KMS-11 (cell line): ENCODE results near the gene C15orf62.

Source experiments
- H2AFZ ChIP-seq: fragments of 200-600 bp; sonication (generic); 2 replicates; pipeline ENCODE4 v1.6.1; 2016; ENCODE audit warnings: antibody characterized with exemption, mixed run types, low read depth
- H3K27ac ChIP-seq: fragments of 200-600 bp; sonication (generic); 2 replicates; pipeline ENCODE4 v1.6.1; 2016; ENCODE audit warnings: mild to moderate bottlenecking, mixed run types
- H3K27me3 ChIP-seq: fragments of 200-600 bp; sonication (generic); 2 replicates; pipeline ENCODE4 v1.6.1; 2017; ENCODE audit warnings: mild to moderate bottlenecking, low read depth, mixed run types, moderate library complexity; ENCODE audit not compliant: insufficient read depth
- H3K36me3 ChIP-seq: fragments of 200-600 bp; sonication (generic); 2 replicates; pipeline ENCODE4 v1.6.1; 2017; ENCODE audit warnings: mild to moderate bottlenecking, mixed run types; ENCODE audit not compliant: insufficient read depth
- H3K4me1 ChIP-seq: fragments of 200-600 bp; sonication (generic); 2 replicates; pipeline ENCODE4 v1.6.1; 2016; ENCODE audit warnings: mild to moderate bottlenecking, low read depth, mixed run types; ENCODE audit not compliant: poor library complexity, severe bottlenecking
- H3K4me2 ChIP-seq: fragments of 200-600 bp; sonication (generic); 2 replicates; pipeline ENCODE4 v1.7.0; 2016; ENCODE audit warnings: mild to moderate bottlenecking, mixed run types
- H3K4me3 ChIP-seq: fragments of 200-600 bp; sonication (generic); IDR thresholded peaks from 2 replicates; pipeline ENCODE4 v1.6.1; 2017; ENCODE audit warnings: low read depth, low read length, mixed read lengths; ENCODE audit not compliant: insufficient read depth
- H3K79me2 ChIP-seq: fragments of 200-600 bp; sonication (generic); 2 replicates; pipeline ENCODE4 v1.6.1; 2016; ENCODE audit warnings: low read depth, mixed run types; ENCODE audit not compliant: insufficient read depth
- H3K9ac ChIP-seq: fragments of 200-600 bp; sonication (generic); 2 replicates; pipeline ENCODE4 v1.6.1; 2016; ENCODE audit warnings: mild to moderate bottlenecking, mixed run types
- H4K20me1 ChIP-seq: fragments of 200-600 bp; sonication (generic); 2 replicates; pipeline ENCODE4 v1.6.1; 2016; ENCODE audit warnings: mild to moderate bottlenecking, mixed run types; ENCODE audit not compliant: insufficient read depth
- TF ChIP-seq, protein P1 (sequence below): fragments of 200-600 bp; sonication (generic); conservative IDR thresholded peaks from 2 replicates; pipeline ENCODE4 v1.6.1; 2017; ENCODE audit warnings: low read depth, mild to moderate bottlenecking, antibody characterized with exemption, low read length, moderate library complexity, mixed read lengths

Gene C15orf62

DNA sequence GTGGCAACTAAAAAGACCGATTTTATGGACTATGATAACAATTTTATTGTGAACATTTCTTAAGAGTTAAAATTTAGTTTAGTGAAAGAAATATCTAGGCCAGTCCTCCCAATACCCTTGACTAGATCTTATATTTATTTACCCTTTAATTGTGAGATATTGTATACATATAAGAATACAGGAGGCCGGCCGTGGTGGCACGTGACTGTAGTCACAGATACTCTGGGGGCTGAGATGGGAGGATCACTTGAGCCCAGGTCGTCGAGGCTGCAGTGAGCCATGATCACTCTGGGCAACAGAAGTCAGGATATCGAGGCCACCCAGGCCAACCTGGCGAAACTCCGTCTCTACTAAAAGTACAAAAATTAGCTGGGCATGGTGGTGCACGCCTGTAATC, 14.0 kb upstream of the C15orf62 start:
- Histone ChIP-seq H3K36me3 (no peaks in the 10 kb centered on the region), H3K79me2 (peaks cover 33% of the 10 kb centered on the region), H4K20me1 (no peaks in the 10 kb centered on the region), H3K27me3 (no peaks in the 10 kb centered on the region), H3K4me2 (peak overlapping the region; percentile 81), H3K4me1 (peaks cover 26% of the 10 kb centered on the region), H3K9ac (peak overlapping the region; percentile 97), H3K27ac (peak overlapping the region; percentile 91), H3K4me3 (no peak overlapping the region), H2AFZ (peak overlapping the region; percentile 80)
- TF ChIP-seq, protein P1, sequence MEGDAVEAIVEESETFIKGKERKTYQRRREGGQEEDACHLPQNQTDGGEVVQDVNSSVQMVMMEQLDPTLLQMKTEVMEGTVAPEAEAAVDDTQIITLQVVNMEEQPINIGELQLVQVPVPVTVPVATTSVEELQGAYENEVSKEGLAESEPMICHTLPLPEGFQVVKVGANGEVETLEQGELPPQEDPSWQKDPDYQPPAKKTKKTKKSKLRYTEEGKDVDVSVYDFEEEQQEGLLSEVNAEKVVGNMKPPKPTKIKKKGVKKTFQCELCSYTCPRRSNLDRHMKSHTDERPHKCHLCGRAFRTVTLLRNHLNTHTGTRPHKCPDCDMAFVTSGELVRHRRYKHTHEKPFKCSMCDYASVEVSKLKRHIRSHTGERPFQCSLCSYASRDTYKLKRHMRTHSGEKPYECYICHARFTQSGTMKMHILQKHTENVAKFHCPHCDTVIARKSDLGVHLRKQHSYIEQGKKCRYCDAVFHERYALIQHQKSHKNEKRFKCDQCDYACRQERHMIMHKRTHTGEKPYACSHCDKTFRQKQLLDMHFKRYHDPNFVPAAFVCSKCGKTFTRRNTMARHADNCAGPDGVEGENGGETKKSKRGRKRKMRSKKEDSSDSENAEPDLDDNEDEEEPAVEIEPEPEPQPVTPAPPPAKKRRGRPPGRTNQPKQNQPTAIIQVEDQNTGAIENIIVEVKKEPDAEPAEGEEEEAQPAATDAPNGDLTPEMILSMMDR, result no peak

DNA sequence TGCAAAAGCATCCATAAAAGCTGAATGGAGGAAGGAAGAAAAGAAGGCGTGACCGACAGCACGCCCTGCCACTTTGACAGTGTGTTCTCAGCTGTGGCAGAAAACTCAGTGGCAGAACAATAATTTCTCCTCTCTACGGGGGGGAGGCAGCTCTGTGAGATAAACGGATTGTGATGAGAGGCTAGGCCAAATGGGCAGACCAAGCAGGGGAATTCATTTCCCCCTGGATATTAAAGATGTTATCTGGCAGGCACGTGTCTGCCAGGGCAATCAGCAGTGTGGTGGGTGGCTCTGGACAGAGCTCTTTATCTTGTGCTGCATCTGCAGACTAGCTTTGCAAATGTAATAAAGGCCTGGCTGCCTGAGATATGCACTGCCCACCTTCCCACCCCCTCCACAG, 12.8 kb upstream of the C15orf62 start:
- TF ChIP-seq, protein P1, result no peak
- peaks cover 26% of the 10 kb centered on the region for H3K4me1 ChIP-seq

DNA sequence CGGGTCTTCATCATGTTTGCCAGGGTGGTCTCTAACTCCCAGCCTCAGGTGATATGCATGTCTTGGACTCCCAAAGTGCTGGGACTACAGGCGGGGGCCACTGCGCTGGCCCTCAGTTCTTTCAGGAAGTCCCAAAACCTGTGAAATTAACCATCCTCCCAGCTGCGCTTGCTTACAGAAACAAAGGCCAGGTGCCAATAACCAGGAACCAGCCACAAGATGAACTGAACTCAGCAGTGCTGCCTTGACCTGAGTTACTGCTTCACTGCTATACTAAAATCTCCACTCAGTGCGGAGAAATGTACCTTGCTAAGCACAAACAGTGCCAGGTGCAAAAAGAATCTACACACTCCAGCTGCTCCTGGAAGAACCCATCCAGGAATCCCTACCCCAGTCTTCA, 9.8 kb upstream of the C15orf62 start:
- no peak overlapping the region for H3K4me2 ChIP-seq

More for the DNA sequence above, 12.8 kb upstream of the C15orf62 start:
- Histone ChIP-seq H3K79me2 (peaks cover 28% of the 10 kb centered on the region), H3K4me2 (no peak overlapping the region), H3K27ac (no peak overlapping the region), H3K9ac (no peak overlapping the region), H4K20me1 (no peaks in the 10 kb centered on the region), H3K4me3 (no peak overlapping the region), H3K27me3 (no peaks in the 10 kb centered on the region), H2AFZ (no peak overlapping the region), H3K36me3 (no peaks in the 10 kb centered on the region)

DNA sequence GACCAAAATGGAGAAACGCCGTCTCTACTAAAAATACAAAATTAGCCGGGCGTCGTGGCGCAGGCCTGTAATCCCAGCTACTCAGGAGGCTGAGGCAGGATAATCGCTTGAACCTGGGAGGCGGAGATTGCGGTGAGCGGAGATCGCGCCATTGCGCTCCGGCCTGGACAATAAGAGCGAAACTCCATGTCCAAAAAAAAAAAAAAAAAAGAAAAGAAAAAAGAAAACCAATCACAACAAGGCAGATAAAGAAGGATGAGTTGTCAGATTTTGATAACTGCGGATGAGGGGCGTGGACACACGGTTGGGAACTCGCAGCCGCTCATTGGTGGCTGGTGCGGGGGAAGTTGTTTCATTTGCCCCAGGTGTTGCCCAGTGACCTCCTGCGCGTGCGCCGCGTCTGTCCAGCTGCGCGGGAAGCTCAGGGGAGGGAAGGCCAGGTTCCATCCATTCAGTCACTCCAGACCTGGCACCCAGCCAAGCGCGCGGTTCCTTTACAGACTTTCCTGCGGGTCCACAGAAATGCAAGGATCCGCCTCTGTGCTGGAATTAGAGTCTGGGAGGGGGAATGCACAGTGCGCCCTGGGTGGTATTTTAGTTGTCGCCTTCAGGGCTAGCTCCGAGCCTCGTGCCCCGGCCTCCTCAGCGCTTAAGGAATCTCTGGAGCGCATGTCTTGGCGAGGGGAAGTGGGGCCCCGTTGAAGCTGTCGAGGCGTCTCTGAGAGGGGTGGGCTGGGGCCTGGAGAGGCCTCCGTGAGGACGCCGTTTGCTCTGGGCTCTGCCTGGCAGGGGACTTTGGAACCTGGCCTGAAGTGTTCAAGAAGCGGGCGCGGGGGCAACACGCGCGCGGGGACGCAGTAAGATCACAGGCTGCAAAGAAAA, 6.6 kb upstream of the C15orf62 start:
- H2AFZ ChIP-seq, result peak overlapping the region; percentile 81
- H3K9ac ChIP-seq, result peak overlapping the region; percentile 42; the same call in 1 of the 2 replicates
- no peak overlapping the region for H3K27ac ChIP-seq
- H3K4me3 ChIP-seq, result no peak overlapping the region
- H3K4me2 ChIP-seq, result peak overlapping the region; percentile 86
- no peaks in the 10 kb centered on the region for H3K79me2 ChIP-seq
- no peaks in the 10 kb centered on the region for H4K20me1 ChIP-seq
- H3K36me3 ChIP-seq, result no peaks in the 10 kb centered on the region
- TF ChIP-seq, protein P1, result no peak
- peaks cover 32% of the 10 kb centered on the region for H3K4me1 ChIP-seq
- H3K27me3 ChIP-seq, result peaks cover 14% of the 10 kb centered on the region

More for the DNA sequence above, 9.8 kb upstream of the C15orf62 start:
- H3K4me3 ChIP-seq, result no peak overlapping the region
- no peaks in the 10 kb centered on the region for H4K20me1 ChIP-seq
- H2AFZ ChIP-seq, result no peak overlapping the region
- H3K27ac ChIP-seq, result no peak overlapping the region
- H3K9ac ChIP-seq, result no peak overlapping the region
- H3K4me1 ChIP-seq, result peaks cover 21% of the 10 kb centered on the region
- H3K79me2 ChIP-seq, result no peaks in the 10 kb centered on the region; the same call in 1 of the 2 replicates
- TF ChIP-seq, protein P1, result no peak
- H3K36me3 ChIP-seq, result no peaks in the 10 kb centered on the region
- H3K27me3 ChIP-seq, result peaks cover 14% of the 10 kb centered on the region
